ENCODE data around the gene PCDHGA3. TPM values are rescaled to one million over a fixed set of nuclear protein-coding genes. Genes with fewer than 3 reads are reported as not detected.
"Not testable (repeated sequence)": the region's sequence is repeated elsewhere in the genome, so short reads cannot be mapped to it uniquely, and the experiment has no call there.

Gene PCDHGA3
- total RNA-seq, 3 donors from 2014 or later, result 0.24 to 2.2 (median 0.43) TPM

DNA sequence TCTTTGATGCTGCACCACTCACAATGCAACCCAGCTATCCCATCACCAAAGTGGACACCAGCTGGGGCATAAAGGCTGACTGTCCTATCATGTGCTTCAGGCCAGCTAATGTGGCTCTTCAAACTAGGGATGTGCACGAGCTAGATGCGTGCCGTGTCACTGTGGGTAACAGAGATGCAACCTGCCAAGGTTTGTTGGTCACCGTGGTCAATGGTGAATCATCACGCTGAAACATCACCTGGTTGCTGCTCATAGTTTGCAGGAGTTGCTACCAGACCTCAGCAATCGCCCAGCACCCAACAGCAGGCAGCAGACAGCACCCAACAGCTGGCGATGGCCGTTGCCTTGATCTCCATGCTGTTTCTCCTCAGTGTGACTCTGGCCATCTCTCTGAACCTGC lies 15.4 kb upstream of the PCDHGA3 start:
- Histone ChIP-seq H3K4me1 (ENCODE audit: low read depth) (no peaks in the 10 kb centered on the region), H3K4me3 (no peak overlapping the region), H3K36me3 (ENCODE audit: low read depth) (no peaks in the 10 kb centered on the region), H3K9me3 (peaks cover 32% of the 10 kb centered on the region)
- no peak for DNase-seq
- TF ChIP-seq CTCF (IDR thresholded peaks at IDR 0.05), result no peak
- intact Hi-C loops (cut with DNase I, micrococcal nuclease), result loop anchor here in 1 of 2 donors (10.0 kb wide), 1 partner anchor 237 kb away; no protein-coding TSS in a partner anchor
- no peak for ATAC-seq

- no peak for TF ChIP-seq CTCF (IDR thresholded peaks at IDR 0.05)
- peaks cover 36% of the 10 kb centered on the region for H3K9me3 ChIP-seq
- H3K4me3 ChIP-seq, result no peak within 1 kb of the TSS
- H3K4me1 ChIP-seq (ENCODE audit: low read depth), result no peaks in the 10 kb centered on the region
- intact Hi-C loops (cut with DNase I, micrococcal nuclease), result no loop called here
- no peaks in the 10 kb centered on the region for H3K36me3 ChIP-seq (ENCODE audit: low read depth)
- peak; percentile 42 for ATAC-seq
- peak in 1 of 3 donors; percentile 35 for DNase-seq
Measured at GRCh38 chr5:141330299-141331080, 13.1 kb upstream of the PCDHGA3 start, which contains the start of gene PCDHGA1. Gene PCDHGA1 (plus strand): TSS chr5:141330514.

GRCh38 chr5:141332571-141332970 lies 11.1 kb upstream of the PCDHGA3 start:
- DNase-seq; H3K4me1 ChIP-seq (ENCODE audit: low read depth); H3K36me3 ChIP-seq (ENCODE audit: low read depth); intact Hi-C loops (cut with DNase I, micrococcal nuclease); ATAC-seq; H3K4me3 ChIP-seq: not testable (repeated sequence)
- H3K9me3 ChIP-seq, result peaks cover 47% of the 10 kb centered on the region

DNA sequence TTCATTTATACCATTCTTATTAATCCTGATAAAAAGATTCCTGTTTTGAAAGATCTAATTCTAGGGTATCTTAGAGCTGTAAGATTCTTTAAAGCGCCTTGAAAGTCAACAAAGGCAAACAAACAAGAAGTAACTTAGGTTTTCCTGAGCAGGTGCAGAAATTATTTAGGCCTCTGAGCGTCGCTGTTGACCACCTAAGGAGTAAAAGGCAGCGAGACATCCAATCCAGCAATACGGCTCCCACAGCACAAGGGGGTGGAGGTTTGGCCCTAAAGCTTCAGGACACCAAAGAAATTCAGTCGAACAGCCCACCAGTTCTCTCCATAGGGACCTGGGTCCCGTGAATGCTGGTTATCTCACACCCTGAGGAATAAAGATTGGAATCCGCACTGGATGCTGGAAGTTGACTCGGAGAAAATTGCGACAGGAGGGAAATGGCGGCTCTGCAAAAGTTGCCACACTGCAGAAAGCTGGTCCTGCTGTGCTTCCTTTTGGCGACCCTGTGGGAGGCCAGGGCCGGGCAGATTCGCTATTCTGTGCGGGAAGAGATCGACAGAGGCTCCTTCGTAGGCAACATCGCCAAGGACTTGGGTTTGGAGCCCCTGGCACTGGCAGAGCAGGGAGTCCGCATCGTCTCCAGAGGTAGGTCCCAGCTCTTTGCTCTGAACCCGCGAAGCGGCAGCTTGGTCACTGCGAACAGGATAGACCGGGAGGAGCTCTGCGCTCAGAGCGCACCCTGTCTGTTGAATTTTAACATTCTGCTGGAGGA lies 4.9 kb upstream of the PCDHGA3 start, which contains the start of gene PCDHGA2:
TSS of gene PCDHGA2 (plus strand) at position 223 of the 769 bp plus-strand sequence.
- intact Hi-C loops (cut with DNase I, micrococcal nuclease), result no loop called here
- Histone ChIP-seq H3K9me3 (peaks cover 58% of the 10 kb centered on the region), H3K36me3 (ENCODE audit: low read depth) (no peaks in the 10 kb centered on the region), H3K4me3 (no peak within 1 kb of the TSS), H3K4me1 (ENCODE audit: low read depth) (no peaks in the 10 kb centered on the region)
- no peak for TF ChIP-seq CTCF (IDR thresholded peaks at IDR 0.05)
- ATAC-seq (no peak), DNase-seq (no peak)

- H3K4me1 ChIP-seq (ENCODE audit: low read depth); ATAC-seq; intact Hi-C loops (cut with DNase I, micrococcal nuclease); H3K4me3 ChIP-seq; H3K36me3 ChIP-seq (ENCODE audit: low read depth); DNase-seq: not testable (repeated sequence)
- H3K9me3 ChIP-seq, result peaks cover 76% of the 10 kb centered on the region
Measured at GRCh38 chr5:141340781-141341354, 2.8 kb upstream of the PCDHGA3 start.

- Histone ChIP-seq H3K36me3 (ENCODE audit: low read depth) (no peaks in the 10 kb centered on the region), H3K9me3 (peaks cover 80% of the 10 kb centered on the region), H3K4me3 (no peak overlapping the region), H3K4me1 (ENCODE audit: low read depth) (no peaks in the 10 kb centered on the region)
- TF ChIP-seq CTCF (IDR thresholded peaks at IDR 0.05), result no peak
- no peak for DNase-seq
- no peak for ATAC-seq
- intact Hi-C loops (cut with DNase I, micrococcal nuclease), result no loop called here
Measured at GRCh38 chr5:141342773-141343172, 856 bp upstream of the PCDHGA3 start.
